ENCODE measurements around the gene NQO2. TPM values are rescaled to one million over a fixed set of nuclear protein-coding genes. Genes with fewer than 3 reads are reported as not detected.

NQO2 gene, protein sequence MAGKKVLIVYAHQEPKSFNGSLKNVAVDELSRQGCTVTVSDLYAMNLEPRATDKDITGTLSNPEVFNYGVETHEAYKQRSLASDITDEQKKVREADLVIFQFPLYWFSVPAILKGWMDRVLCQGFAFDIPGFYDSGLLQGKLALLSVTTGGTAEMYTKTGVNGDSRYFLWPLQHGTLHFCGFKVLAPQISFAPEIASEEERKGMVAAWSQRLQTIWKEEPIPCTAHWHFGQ
- total RNA-seq (2022; extraction: Qiagen RNA extraction): 55.4 to 78.5 TPM (median 71.6 TPM) in 5 replicates

DNA sequence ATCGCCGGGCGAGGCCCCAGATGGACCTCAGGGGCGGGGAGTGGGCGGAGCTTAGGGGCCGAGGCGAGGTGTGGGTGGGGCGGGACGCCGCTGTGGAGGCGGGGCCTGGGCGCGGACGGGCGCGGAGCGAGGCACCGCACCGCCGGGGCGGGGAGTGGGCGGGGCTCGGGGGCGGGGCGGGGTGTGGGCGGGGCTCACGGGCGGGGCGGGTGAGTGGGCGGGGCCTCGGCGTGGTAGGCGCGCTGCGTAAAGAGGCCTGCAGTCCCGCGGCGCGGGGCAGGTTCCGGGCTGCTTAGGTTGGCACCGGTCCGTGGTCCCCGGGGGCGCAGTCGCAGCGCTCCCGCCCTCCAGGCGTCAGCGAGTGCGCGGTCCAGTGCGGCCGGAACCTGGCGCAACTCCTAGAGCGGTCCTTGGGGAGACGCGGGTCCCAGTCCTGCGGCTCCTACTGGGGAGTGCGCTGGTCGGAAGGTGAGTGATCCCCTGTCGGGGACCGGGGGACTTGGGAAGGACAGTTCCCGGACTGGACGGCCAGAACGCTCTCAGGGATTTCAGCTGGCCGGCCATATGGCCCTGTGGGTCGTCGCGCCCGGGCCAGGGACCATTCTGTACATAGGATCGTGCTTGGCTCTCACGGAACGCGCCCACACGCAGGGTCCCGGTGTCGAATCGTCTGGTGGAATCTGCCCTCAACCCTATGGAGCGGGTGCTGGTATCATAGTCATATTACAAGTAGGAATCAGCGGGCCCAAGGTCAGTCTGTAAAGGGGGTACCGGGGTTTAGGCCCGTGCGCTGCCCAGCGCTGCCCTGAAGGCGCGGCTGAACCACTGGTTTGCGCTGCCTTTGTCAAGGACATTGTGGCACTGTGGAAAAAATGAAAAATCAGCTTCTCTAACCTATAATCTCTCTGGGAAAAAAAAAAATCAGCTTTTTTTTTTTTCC is at the start of gene NQO2:
Gene NQO2 (plus strand): TSS at position 277 of the 940 bp plus-strand sequence. CDS start 6,659 bp downstream, outside the sequence.

DNA sequence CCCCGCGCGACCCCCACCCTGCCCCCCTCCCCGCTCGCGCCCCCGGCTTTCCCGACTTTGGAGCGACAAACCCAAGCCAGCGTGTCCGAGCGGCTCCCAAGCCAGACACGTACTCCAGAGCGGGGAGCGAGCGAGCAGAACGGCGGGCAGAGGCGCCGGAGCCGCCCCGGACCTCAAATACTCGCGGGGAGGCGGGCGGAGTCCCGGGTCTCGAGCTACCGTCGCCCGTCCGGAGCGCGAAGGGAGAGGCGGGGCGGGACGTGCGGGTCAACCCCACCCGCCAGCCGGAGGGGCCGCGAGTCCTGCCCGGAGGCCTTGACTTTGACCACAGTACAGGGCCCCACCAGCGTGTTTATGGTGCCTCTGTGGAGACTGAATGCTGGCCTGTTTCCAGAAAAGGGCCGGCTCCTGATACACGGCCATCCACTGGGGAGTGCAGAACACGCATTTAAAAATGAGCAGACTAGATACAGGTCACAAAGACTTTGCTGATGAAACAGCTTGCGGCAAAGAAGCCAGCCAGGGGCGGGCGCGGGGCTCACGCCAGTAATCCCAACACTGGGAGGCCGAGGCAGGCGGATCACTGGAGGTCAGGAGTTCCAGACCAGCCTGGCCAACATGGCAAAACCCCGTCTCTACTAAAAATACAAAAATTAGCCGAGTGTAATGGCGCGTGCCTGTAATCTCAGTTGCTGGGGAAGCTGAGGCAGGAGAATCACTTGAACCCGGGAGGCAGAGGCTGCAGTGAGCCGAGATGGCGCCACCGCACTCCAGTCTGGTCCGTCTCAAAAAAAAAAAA is 28.1 kb upstream of the NQO2 start, which contains the start of gene SERPINB6:
Gene SERPINB6 (minus strand): TSS at position 148 of the 799 bp plus-strand sequence. CDS start 12,235 bp downstream, outside the sequence.

DNA sequence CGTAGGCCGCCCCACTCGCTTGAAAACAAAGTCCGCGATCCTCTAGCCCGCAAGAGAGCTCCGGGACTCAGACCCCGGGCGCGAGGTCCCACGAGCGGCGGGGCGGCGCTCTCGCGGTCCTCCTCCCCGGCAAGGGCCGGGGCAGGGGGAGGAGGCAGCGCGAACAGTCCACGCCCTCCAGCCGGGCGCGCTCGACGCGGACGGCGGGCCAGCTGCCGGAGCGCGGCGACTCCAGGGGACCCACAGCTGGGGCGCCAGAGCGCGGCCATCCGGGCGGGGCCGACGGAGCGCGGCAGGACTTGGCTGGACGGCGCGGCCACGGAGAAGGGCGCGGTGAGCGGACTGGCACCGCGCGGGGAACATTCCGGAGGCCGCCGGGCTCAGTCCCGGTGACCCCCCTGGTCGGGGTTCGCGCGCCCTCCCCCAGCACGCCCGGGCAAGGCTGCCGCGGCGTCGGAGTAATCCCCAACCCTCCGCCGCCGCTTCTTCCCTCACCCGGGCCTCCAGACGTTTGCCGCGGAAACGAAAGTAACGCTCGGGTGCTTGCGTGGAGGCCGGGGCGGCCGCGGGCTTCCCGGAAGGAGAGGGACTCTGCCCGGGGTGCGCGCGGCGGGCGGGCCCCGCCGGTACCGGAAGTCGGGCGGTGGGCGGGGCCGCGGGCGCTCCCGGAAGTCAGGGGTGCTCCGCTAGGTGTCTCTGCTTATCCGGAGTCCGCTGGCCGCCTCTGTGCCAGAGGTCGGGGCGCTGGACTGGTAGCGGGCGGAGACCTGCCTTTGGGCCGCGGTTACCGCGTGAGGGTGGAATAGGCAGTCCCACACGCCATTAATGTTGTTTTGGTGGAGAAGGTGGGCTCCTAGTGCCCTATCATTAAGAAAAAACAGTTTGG is 68.9 kb downstream of the NQO2 start, which contains the start of gene RIPK1:
Gene RIPK1 (plus strand): TSS at position 166 of the 886 bp plus-strand sequence. CDS start 8,330 bp downstream, outside the sequence.

Other genes starting within 250 kb of the NQO2 start
- 0.10 to 0.21 TPM (median 0.14 TPM) in 5 replicates for gene MYLK4, start 249.0 kb upstream of the NQO2 start, total RNA-seq (2022; extraction: Qiagen RNA extraction)
- 32.9 to 38.8 TPM (median 37.2 TPM) in 5 replicates for gene WRNIP1, start 234.5 kb upstream of the NQO2 start, total RNA-seq (2022; extraction: Qiagen RNA extraction)
- 43.0 to 52.0 TPM (median 48.9 TPM) in 5 replicates for gene SERPINB1, start 158.0 kb upstream of the NQO2 start, total RNA-seq (2022; extraction: Qiagen RNA extraction)
- gene SERPINB9, start 96.6 kb upstream of the NQO2 start, total RNA-seq (2022; extraction: Qiagen RNA extraction): 7.2 to 9.7 TPM (median 9.2 TPM) in 5 replicates
- 124 to 141 TPM (median 139 TPM) in 5 replicates for gene SERPINB6, start 28.3 kb upstream of the NQO2 start, total RNA-seq (2022; extraction: Qiagen RNA extraction)
- gene RIPK1, start 68.6 kb downstream of the NQO2 start, total RNA-seq (2022; extraction: Qiagen RNA extraction): 11.3 to 13.9 TPM (median 12.3 TPM) in 5 replicates
- 19.6 to 27.9 TPM (median 24.8 TPM) in 5 replicates for gene BPHL, start 118.8 kb downstream of the NQO2 start, total RNA-seq (2022; extraction: Qiagen RNA extraction)
- gene TUBB2A, start 157.7 kb downstream of the NQO2 start, total RNA-seq (2022; extraction: Qiagen RNA extraction): 82.9 to 104 TPM (median 96.7 TPM) in 5 replicates
- gene TUBB2B, start 227.8 kb downstream of the NQO2 start, total RNA-seq (2022; extraction: Qiagen RNA extraction): 12.6 to 15.2 TPM (median 14.4 TPM) in 5 replicates